SK-N-SH (cell line): ENCODE measurements around the gene RAB15.

Experiments used
- CTCF ChIP-seq: fragments of 200-600 bp; sonication (generic); IDR thresholded peaks from 2 replicates; pipeline ENCODE4 v1.6.1; 2017; ENCODE audit warnings: antibody characterized with exemption, mild to moderate bottlenecking, moderate library complexity
- EP300 ChIP-seq, 2 experiments: IDR thresholded peaks; 2 replicates each; pipeline versions ENCODE4 v1.4.0 to v1.6.1; 2012; ENCODE audit warnings: borderline replicate concordance in 1 of 2, low read depth in 1 of 2, low read length in 1 of 2
- FOXJ3 ChIP-seq: sonication (generic); formaldehyde crosslinking; IDR thresholded peaks from 2 replicates; pipeline ENCODE4 v1.5.1; 2020; ENCODE audit warnings: mild to moderate bottlenecking, missing genetic modification reagents
- FOXM1 ChIP-seq: IDR thresholded peaks from 2 replicates; pipeline ENCODE4 v1.4.0; 2012; ENCODE audit warnings: low read depth, mild to moderate bottlenecking
- MEF2A ChIP-seq: IDR thresholded peaks from 2 replicates; pipeline ENCODE4 v1.4.0; 2012; ENCODE audit warnings: low read depth, borderline replicate concordance
- POLR2AphosphoS5 ChIP-seq: IDR thresholded peaks from 2 replicates; pipeline ENCODE4 v1.6.1; 2012; ENCODE audit warnings: low read depth, low read length
- TAF1 ChIP-seq: IDR thresholded peaks from 2 replicates; pipeline ENCODE4 v1.6.1; 2012; ENCODE audit warnings: low read depth, mild to moderate bottlenecking, low read length, moderate library complexity, borderline replicate concordance
- USF2 ChIP-seq: fragments of 150-350 bp; IDR thresholded peaks from 2 replicates; pipeline ENCODE4 v1.6.1; 2017; ENCODE audit warnings: antibody characterized with exemption, low read length, low read depth, borderline replicate concordance
- YY1 ChIP-seq: IDR thresholded peaks from 2 replicates; pipeline ENCODE4 v1.4.0; 2012; ENCODE audit warnings: low read depth, mild to moderate bottlenecking
- ZBTB33 ChIP-seq: IDR thresholded peaks from 2 replicates; pipeline ENCODE4 v1.4.0; 2012; ENCODE audit warnings: low read depth, borderline replicate concordance

- TF ChIP-seq CTCF (no peak), TAF1 (no peak), FOXJ3 (CRISPR knock-in tag) (no peak), USF2 (no peak), EP300 (IDR thresholded peaks at IDR 0.05; ENCODE audit: borderline replicate concordance in 1 of 2, low read depth in 1 of 2, low read length in 1 of 2) (no peak), POLR2AphosphoS5 (no peak), ZBTB33 (no peak), YY1 (no peak), FOXM1 (no peak), MEF2A (no peak)
These were observed 17.5 kb downstream of the RAB15 start for GRCh38 chr14:64954491-64955240.
